ENCODE data around the gene GRIP2. TPM values are rescaled to one million over a fixed set of nuclear protein-coding genes. Genes with fewer than 3 reads are reported as not detected.

Gene GRIP2
- polyA plus RNA-seq, 1 donor from 2014 or later, result 8.6 TPM

DNA sequence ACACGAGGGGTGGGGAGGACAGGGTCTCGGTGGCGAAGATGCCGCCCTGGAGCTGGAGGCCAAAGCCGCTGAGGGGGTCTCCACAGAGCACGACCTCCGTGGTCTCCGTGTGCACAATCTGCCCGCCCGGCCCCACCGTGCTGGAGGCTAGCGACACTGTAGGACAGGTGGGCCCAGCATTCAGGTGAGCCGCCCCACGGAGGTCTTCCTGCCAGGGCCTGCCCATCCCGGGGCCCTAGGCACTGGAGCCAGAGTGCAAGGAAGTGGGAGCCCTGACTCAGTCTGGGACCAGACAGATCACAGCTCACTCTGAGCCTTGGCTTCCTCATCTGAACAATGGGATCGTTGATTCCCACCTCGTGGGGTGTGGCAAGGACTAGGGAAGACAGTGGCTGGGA is 25.8 kb downstream of the GRIP2 start:
- H3F3A ChIP-seq (ENCODE audit: insufficient read depth, low read length, poor library complexity, severe bottlenecking), result no peaks in the 10 kb centered on the region
- H3K9me2 ChIP-seq (ENCODE audit: insufficient read depth, low read length), result no peaks in the 10 kb centered on the region
- H3K27me3 ChIP-seq (ENCODE audit: insufficient read depth, low read depth, low read length), result no peaks in the 10 kb centered on the region
- H4K20me1 ChIP-seq (ENCODE audit: insufficient read depth), result no peaks in the 10 kb centered on the region
- H3K9me3 ChIP-seq (ENCODE audit: low read length), result no peaks in the 10 kb centered on the region
- TF ChIP-seq MXI1 (conservative IDR thresholded peaks at IDR 0.05; ENCODE audit: poor library complexity, severe bottlenecking) (no peak), TAF1 (IDR thresholded peaks at IDR 0.05; ENCODE audit: low read depth) (no peak), POLR2AphosphoS5 (IDR thresholded peaks at IDR 0.05) (no peak), EP300 (conservative IDR thresholded peaks at IDR 0.05; ENCODE audit: poor library complexity, severe bottlenecking) (no peak), SMC3 (conservative IDR thresholded peaks at IDR 0.05; ENCODE audit: poor library complexity) (no peak), EZH2 (IDR thresholded peaks at IDR 0.05; ENCODE audit: borderline replicate concordance, insufficient read depth, low read length, poor library complexity, severe bottlenecking) (no peak), RAD21 (conservative IDR thresholded peaks at IDR 0.05) (no peak)
- TF ChIP-seq, protein P1, sequence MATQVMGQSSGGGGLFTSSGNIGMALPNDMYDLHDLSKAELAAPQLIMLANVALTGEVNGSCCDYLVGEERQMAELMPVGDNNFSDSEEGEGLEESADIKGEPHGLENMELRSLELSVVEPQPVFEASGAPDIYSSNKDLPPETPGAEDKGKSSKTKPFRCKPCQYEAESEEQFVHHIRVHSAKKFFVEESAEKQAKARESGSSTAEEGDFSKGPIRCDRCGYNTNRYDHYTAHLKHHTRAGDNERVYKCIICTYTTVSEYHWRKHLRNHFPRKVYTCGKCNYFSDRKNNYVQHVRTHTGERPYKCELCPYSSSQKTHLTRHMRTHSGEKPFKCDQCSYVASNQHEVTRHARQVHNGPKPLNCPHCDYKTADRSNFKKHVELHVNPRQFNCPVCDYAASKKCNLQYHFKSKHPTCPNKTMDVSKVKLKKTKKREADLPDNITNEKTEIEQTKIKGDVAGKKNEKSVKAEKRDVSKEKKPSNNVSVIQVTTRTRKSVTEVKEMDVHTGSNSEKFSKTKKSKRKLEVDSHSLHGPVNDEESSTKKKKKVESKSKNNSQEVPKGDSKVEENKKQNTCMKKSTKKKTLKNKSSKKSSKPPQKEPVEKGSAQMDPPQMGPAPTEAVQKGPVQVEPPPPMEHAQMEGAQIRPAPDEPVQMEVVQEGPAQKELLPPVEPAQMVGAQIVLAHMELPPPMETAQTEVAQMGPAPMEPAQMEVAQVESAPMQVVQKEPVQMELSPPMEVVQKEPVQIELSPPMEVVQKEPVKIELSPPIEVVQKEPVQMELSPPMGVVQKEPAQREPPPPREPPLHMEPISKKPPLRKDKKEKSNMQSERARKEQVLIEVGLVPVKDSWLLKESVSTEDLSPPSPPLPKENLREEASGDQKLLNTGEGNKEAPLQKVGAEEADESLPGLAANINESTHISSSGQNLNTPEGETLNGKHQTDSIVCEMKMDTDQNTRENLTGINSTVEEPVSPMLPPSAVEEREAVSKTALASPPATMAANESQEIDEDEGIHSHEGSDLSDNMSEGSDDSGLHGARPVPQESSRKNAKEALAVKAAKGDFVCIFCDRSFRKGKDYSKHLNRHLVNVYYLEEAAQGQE (IDR thresholded peaks at IDR 0.05; ENCODE audit: borderline replicate concordance), result no peak
- TF ChIP-seq, protein P2, sequence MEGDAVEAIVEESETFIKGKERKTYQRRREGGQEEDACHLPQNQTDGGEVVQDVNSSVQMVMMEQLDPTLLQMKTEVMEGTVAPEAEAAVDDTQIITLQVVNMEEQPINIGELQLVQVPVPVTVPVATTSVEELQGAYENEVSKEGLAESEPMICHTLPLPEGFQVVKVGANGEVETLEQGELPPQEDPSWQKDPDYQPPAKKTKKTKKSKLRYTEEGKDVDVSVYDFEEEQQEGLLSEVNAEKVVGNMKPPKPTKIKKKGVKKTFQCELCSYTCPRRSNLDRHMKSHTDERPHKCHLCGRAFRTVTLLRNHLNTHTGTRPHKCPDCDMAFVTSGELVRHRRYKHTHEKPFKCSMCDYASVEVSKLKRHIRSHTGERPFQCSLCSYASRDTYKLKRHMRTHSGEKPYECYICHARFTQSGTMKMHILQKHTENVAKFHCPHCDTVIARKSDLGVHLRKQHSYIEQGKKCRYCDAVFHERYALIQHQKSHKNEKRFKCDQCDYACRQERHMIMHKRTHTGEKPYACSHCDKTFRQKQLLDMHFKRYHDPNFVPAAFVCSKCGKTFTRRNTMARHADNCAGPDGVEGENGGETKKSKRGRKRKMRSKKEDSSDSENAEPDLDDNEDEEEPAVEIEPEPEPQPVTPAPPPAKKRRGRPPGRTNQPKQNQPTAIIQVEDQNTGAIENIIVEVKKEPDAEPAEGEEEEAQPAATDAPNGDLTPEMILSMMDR (IDR thresholded peaks at IDR 0.05; ENCODE audit: poor library complexity, severe bottlenecking), result no peak
- H3K4me2 ChIP-seq (ENCODE audit: low read length), result no peak overlapping the region
- H2AFZ ChIP-seq (ENCODE audit: low read depth, low read length), result no peak overlapping the region
- no peak overlapping the region for H3K9ac ChIP-seq (ENCODE audit: low read length)
- no peaks in the 10 kb centered on the region for H3K36me3 ChIP-seq (ENCODE audit: insufficient read depth, low read length)
- H3K79me2 ChIP-seq (replicated peaks; ENCODE audit: insufficient read depth, low read length), result no peaks in the 10 kb centered on the region
- H3K4me3 ChIP-seq (ENCODE audit: low read length), result no peak overlapping the region
- H3K27ac ChIP-seq (ENCODE audit: low read length), result no peak overlapping the region

DNA sequence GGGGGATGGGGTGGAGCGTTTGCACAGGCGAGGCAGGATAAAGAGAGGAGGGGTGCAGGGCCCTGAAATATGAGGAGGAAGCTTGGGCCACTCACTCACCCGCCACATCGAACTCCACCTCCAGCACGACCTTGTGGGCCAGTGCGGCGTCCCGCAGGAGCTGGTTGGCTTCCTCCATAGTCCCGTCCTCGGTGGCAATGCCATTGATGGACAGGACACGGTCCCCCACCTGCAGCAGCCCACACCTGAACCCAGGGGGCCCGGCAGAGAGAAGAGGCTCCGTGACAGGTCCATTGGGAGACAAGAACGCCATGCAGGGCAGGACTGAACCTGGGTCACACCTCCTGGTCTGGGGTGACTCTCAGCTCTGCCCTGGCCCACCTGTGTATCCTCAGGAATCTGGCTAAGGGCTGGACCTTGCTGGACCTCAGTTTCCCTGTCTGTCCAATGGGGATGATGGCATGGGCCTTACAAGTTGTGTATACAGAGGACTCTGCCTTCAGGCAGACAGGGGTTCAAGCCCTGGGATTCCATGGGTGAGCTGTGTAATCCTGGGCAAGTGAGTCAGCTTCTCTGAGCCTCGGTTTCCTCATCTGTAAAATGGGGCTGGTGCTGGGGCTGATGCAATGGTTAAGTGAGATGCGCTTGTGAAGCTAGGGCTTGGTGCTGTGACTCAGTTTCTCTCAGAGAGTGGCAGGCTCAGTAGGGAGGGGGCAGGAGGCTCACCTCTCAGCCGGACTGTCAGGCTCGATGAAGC is 26.4 kb downstream of the GRIP2 start:
- Histone ChIP-seq H3K9me3 (ENCODE audit: low read length) (no peaks in the 10 kb centered on the region), H3K27ac (ENCODE audit: low read length) (no peak overlapping the region), H3K4me3 (ENCODE audit: low read length) (no peak overlapping the region), H4K20me1 (ENCODE audit: insufficient read depth) (no peaks in the 10 kb centered on the region), H3K9me2 (ENCODE audit: insufficient read depth, low read length) (no peaks in the 10 kb centered on the region), H2AFZ (ENCODE audit: low read depth, low read length) (no peak overlapping the region), H3K4me2 (ENCODE audit: low read length) (no peak overlapping the region), H3K36me3 (ENCODE audit: insufficient read depth, low read length) (no peaks in the 10 kb centered on the region), H3K27me3 (ENCODE audit: insufficient read depth, low read depth, low read length) (no peaks in the 10 kb centered on the region), H3F3A (ENCODE audit: insufficient read depth, low read length, poor library complexity, severe bottlenecking) (no peaks in the 10 kb centered on the region), H3K9ac (ENCODE audit: low read length) (no peak overlapping the region), H3K79me2 (replicated peaks; ENCODE audit: insufficient read depth, low read length) (no peaks in the 10 kb centered on the region)
- TF ChIP-seq TAF1 (IDR thresholded peaks at IDR 0.05; ENCODE audit: low read depth), result no peak
- TF ChIP-seq EP300 (conservative IDR thresholded peaks at IDR 0.05; ENCODE audit: poor library complexity, severe bottlenecking), result no peak
- TF ChIP-seq POLR2AphosphoS5 (IDR thresholded peaks at IDR 0.05), result no peak
- no peak for TF ChIP-seq MXI1 (conservative IDR thresholded peaks at IDR 0.05; ENCODE audit: poor library complexity, severe bottlenecking)
- TF ChIP-seq RAD21 (conservative IDR thresholded peaks at IDR 0.05), result no peak
